NCI-H187 treated with DMSO at 0.1 percent for 48 hours (cell line): Measurements from ENCODE around the gene ABHD17A.
A peak's percentile ranks its signal among the peaks of the same experiment; 100 is the strongest.

Source experiments
- DNase-seq: peaks from one replicate; lab custom pipeline; 2025; lab: John Stamatoyannopoulos, UW

Gene ABHD17A

GRCh38 chr19:1885398-1886119, at the start of gene ABHD17A:
Gene ABHD17A (minus strand): TSS chr19:1885496. CDS start chr19:1881566, 3,930 bp downstream.
- peak; percentile 33 for DNase-seq

- DNase-seq, result no peak
Measured at GRCh38 chr19:1933942-1934341, 48.6 kb upstream of the ABHD17A start.

- no peak for DNase-seq
Measured at GRCh38 chr19:1933244-1933643, 47.9 kb upstream of the ABHD17A start.

GRCh38 chr19:1932395-1932794, 47.1 kb upstream of the ABHD17A start:
- no peak for DNase-seq

GRCh38 chr19:1931445-1931844, 46.1 kb upstream of the ABHD17A start:
- no peak for DNase-seq

GRCh38 chr19:1929021-1929742, 43.9 kb upstream of the ABHD17A start:
- DNase-seq, result peak; percentile 1

- no peak for DNase-seq
Measured at GRCh38 chr19:1925544-1925943, 40.2 kb upstream of the ABHD17A start.

GRCh38 chr19:1924320-1924961, 39.1 kb upstream of the ABHD17A start:
- no peak for DNase-seq

- DNase-seq, result no peak
Measured at GRCh38 chr19:1923319-1923718, 38.0 kb upstream of the ABHD17A start.

- no peak for DNase-seq
Measured at GRCh38 chr19:1922803-1923202, 37.5 kb upstream of the ABHD17A start.

GRCh38 chr19:1921825-1922224, 36.5 kb upstream of the ABHD17A start:
- DNase-seq, result no peak

GRCh38 chr19:1921326-1921725, 36.0 kb upstream of the ABHD17A start:
- no peak for DNase-seq

- no peak for DNase-seq
Measured at GRCh38 chr19:1920644-1921043, 35.3 kb upstream of the ABHD17A start.

GRCh38 chr19:1918975-1919374, 33.7 kb upstream of the ABHD17A start:
- DNase-seq, result no peak

GRCh38 chr19:1917926-1918325, 32.6 kb upstream of the ABHD17A start:
- no peak for DNase-seq

- no peak for DNase-seq
Measured at GRCh38 chr19:1917146-1917545, 31.9 kb upstream of the ABHD17A start.

- no peak for DNase-seq
Measured at GRCh38 chr19:1914826-1915341, 29.6 kb upstream of the ABHD17A start.

- DNase-seq, result no peak
Measured at GRCh38 chr19:1913781-1914577, 28.7 kb upstream of the ABHD17A start.

GRCh38 chr19:1912760-1913505, 27.6 kb upstream of the ABHD17A start:
- no peak for DNase-seq

- no peak for DNase-seq
Measured at GRCh38 chr19:1911995-1912394, 26.7 kb upstream of the ABHD17A start.

GRCh38 chr19:1911098-1911497, 25.8 kb upstream of the ABHD17A start:
- DNase-seq, result no peak
